DOHH2 (cell line): ENCODE data around the gene HELZ.

Experiments used
- H3F3A ChIP-seq: fragments of 200-600 bp; sonication (generic), shearing (Covaris generic); 2 replicates; pipeline ENCODE4 v1.6.0; 2016; ENCODE audit warnings: antibody characterized with exemption, mild to moderate bottlenecking; ENCODE audit not compliant: control insufficient read depth, insufficient read depth
- H3K27ac ChIP-seq: fragments of 200-600 bp; sonication (generic); 2 replicates; pipeline ENCODE4 v1.5.1; 2014; ENCODE audit warnings: low read depth, mild to moderate bottlenecking, low read length, moderate library complexity
- H3K27me3 ChIP-seq: fragments of 200-600 bp; sonication (generic); 2 replicates; pipeline ENCODE4 v1.6.1; 2014; ENCODE audit warnings: mild to moderate bottlenecking, low read length, mixed read lengths; ENCODE audit not compliant: control insufficient read depth
- H3K36me3 ChIP-seq: fragments of 200-600 bp; sonication (generic); 2 replicates; pipeline ENCODE4 v1.6.1; 2014; ENCODE audit warnings: mild to moderate bottlenecking, low read length, moderate library complexity, mixed read lengths; ENCODE audit not compliant: control insufficient read depth
- H3K4me1 ChIP-seq: fragments of 200-600 bp; sonication (generic); 2 replicates; pipeline ENCODE4 v1.6.1; 2014; ENCODE audit warnings: mild to moderate bottlenecking, low read length, mixed read lengths; ENCODE audit not compliant: control insufficient read depth
- H3K4me2 ChIP-seq: fragments of 200-600 bp; sonication (generic); 2 replicates; pipeline ENCODE4 v1.6.0; 2014; ENCODE audit warnings: mild to moderate bottlenecking, low read length, moderate library complexity
- H3K4me3 ChIP-seq: fragments of 200-600 bp; sonication (generic); 2 replicates; pipeline ENCODE4 v1.5.1; 2014; ENCODE audit warnings: mild to moderate bottlenecking, low read length, mixed read lengths
- H3K79me2 ChIP-seq: fragments of 200-600 bp; sonication (generic); 2 replicates; pipeline ENCODE4 v1.6.1; 2014; ENCODE audit warnings: mild to moderate bottlenecking, low read length, mixed read lengths; ENCODE audit not compliant: control insufficient read depth
- H3K9me2 ChIP-seq: fragments of 200-600 bp; sonication (generic); replicated peaks from 2 replicates; pipeline ENCODE4 v1.6.1; 2014; ENCODE audit warnings: mild to moderate bottlenecking, low read length, mixed read lengths; ENCODE audit not compliant: control insufficient read depth
- H3K9me3 ChIP-seq: fragments of 200-600 bp; sonication (generic); 2 replicates; pipeline ENCODE4 v1.6.1; 2014; ENCODE audit warnings: antibody characterized with exemption, low read length, mixed read lengths; ENCODE audit not compliant: control insufficient read depth, insufficient read depth
- H4K20me1 ChIP-seq: fragments of 200-600 bp; sonication (generic); 2 replicates; pipeline ENCODE4 v1.6.0; 2014; ENCODE audit warnings: low read depth, mild to moderate bottlenecking, antibody characterized with exemption, low read length, moderate library complexity; ENCODE audit not compliant: control insufficient read depth, insufficient read depth
- EZH2phosphoT487 ChIP-seq: fragments of 200-600 bp; sonication (generic); IDR thresholded peaks from 2 replicates; pipeline ENCODE4 v1.6.1; 2017; ENCODE audit warnings: borderline replicate concordance, mild to moderate bottlenecking, antibody characterized with exemption, low read length, moderate library complexity, mixed read lengths
- TF ChIP-seq, protein P1 (sequence below): fragments of 200-600 bp; sonication (generic); IDR thresholded peaks from one replicate; pipeline ENCODE4 v1.5.1; 2014; ENCODE audit warnings: antibody characterized with exemption, mild to moderate bottlenecking, low read depth, low read length; ENCODE audit not compliant: poor library complexity, severe bottlenecking

The HELZ gene

GRCh38 chr17:67223924-67224323, 21.1 kb downstream of the HELZ start:
- H3K36me3 ChIP-seq, result peaks cover 48% of the 10 kb centered on the region

GRCh38 chr17:67221062-67221998, 23.7 kb downstream of the HELZ start:
- Histone ChIP-seq H3K9me3 (no peaks in the 10 kb centered on the region), H3K36me3 (peaks cover 62% of the 10 kb centered on the region), H4K20me1 (peaks cover 5% of the 10 kb centered on the region; the same call in 1 of the 2 replicates), H3K27ac (no peak overlapping the region), H3K4me2 (no peak overlapping the region), H3K4me3 (no peak overlapping the region), H3K27me3 (no peaks in the 10 kb centered on the region), H3K4me1 (no peaks in the 10 kb centered on the region), H3K79me2 (peaks cover 79% of the 10 kb centered on the region), H3F3A (no peaks in the 10 kb centered on the region), H3K9me2 (no peaks in the 10 kb centered on the region)
- TF ChIP-seq, protein P1, sequence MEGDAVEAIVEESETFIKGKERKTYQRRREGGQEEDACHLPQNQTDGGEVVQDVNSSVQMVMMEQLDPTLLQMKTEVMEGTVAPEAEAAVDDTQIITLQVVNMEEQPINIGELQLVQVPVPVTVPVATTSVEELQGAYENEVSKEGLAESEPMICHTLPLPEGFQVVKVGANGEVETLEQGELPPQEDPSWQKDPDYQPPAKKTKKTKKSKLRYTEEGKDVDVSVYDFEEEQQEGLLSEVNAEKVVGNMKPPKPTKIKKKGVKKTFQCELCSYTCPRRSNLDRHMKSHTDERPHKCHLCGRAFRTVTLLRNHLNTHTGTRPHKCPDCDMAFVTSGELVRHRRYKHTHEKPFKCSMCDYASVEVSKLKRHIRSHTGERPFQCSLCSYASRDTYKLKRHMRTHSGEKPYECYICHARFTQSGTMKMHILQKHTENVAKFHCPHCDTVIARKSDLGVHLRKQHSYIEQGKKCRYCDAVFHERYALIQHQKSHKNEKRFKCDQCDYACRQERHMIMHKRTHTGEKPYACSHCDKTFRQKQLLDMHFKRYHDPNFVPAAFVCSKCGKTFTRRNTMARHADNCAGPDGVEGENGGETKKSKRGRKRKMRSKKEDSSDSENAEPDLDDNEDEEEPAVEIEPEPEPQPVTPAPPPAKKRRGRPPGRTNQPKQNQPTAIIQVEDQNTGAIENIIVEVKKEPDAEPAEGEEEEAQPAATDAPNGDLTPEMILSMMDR, result no peak
- no peak for TF ChIP-seq EZH2phosphoT487

More at GRCh38 chr17:67223924-67224323, 21.1 kb downstream of the HELZ start:
- Histone ChIP-seq H3K4me3 (no peak overlapping the region), H3K9me2 (no peaks in the 10 kb centered on the region), H3K4me1 (no peaks in the 10 kb centered on the region), H3K27ac (no peak overlapping the region), H3K79me2 (peaks cover 95% of the 10 kb centered on the region), H3F3A (no peaks in the 10 kb centered on the region), H4K20me1 (peaks cover 5% of the 10 kb centered on the region; the same call in 1 of the 2 replicates), H3K9me3 (no peaks in the 10 kb centered on the region), H3K27me3 (no peaks in the 10 kb centered on the region), H3K4me2 (no peak overlapping the region)
- TF ChIP-seq EZH2phosphoT487, result no peak
- TF ChIP-seq, protein P1, result no peak

GRCh38 chr17:67218385-67218950, 26.5 kb downstream of the HELZ start:
- TF ChIP-seq, protein P1, result no peak
- TF ChIP-seq EZH2phosphoT487, result no peak
- Histone ChIP-seq H3K27me3 (no peaks in the 10 kb centered on the region), H3K9me3 (no peaks in the 10 kb centered on the region), H3F3A (no peaks in the 10 kb centered on the region), H3K9me2 (no peaks in the 10 kb centered on the region), H3K4me1 (no peaks in the 10 kb centered on the region), H3K4me2 (no peak overlapping the region), H3K27ac (no peak overlapping the region), H4K20me1 (peaks cover 5% of the 10 kb centered on the region; the same call in 1 of the 2 replicates), H3K4me3 (no peak overlapping the region), H3K36me3 (peaks cover 64% of the 10 kb centered on the region), H3K79me2 (peaks cover 51% of the 10 kb centered on the region)
